Measurements from ENCODE around the gene HLF.
A peak's percentile ranks its signal among the peaks of the same experiment; 100 is the strongest.

HLF gene

GRCh38 chr17:55318715-55319487, 54.1 kb downstream of the HLF start:
- DNase-seq (ENCODE audit: low read depth), result no peak
- no peak for TF ChIP-seq CTCF (conservative IDR thresholded peaks at IDR 0.05; ENCODE audit: low read length)
- H3K4me3 ChIP-seq (ENCODE audit: low read length), result no peak overlapping the region

GRCh38 chr17:55319933-55320593, 55.3 kb downstream of the HLF start:
- H3K4me3 ChIP-seq (ENCODE audit: low read length), result no peak overlapping the region
- no peak for TF ChIP-seq CTCF (conservative IDR thresholded peaks at IDR 0.05; ENCODE audit: low read length)
- DNase-seq (ENCODE audit: low read depth), result no peak

- DNase-seq (ENCODE audit: low read depth), result no peak
- no peak overlapping the region for H3K4me3 ChIP-seq (ENCODE audit: low read length)
- TF ChIP-seq CTCF (conservative IDR thresholded peaks at IDR 0.05; ENCODE audit: low read length), result no peak
Measured at GRCh38 chr17:55320594-55321426, 56.0 kb downstream of the HLF start.

GRCh38 chr17:55321427-55322060, 56.8 kb downstream of the HLF start:
- TF ChIP-seq CTCF (conservative IDR thresholded peaks at IDR 0.05; ENCODE audit: low read length), result no peak
- no peak overlapping the region for H3K4me3 ChIP-seq (ENCODE audit: low read length)
- no peak for DNase-seq (ENCODE audit: low read depth)

GRCh38 chr17:55322453-55322985, 57.8 kb downstream of the HLF start:
- no peak for TF ChIP-seq CTCF (conservative IDR thresholded peaks at IDR 0.05; ENCODE audit: low read length)
- no peak overlapping the region for H3K4me3 ChIP-seq (ENCODE audit: low read length)
- peak; percentile 47 for DNase-seq (ENCODE audit: low read depth)

GRCh38 chr17:55323518-55324295, 58.9 kb downstream of the HLF start:
- no peak overlapping the region for H3K4me3 ChIP-seq (ENCODE audit: low read length)
- no peak for TF ChIP-seq CTCF (conservative IDR thresholded peaks at IDR 0.05; ENCODE audit: low read length)

More at GRCh38 chr17:55323518-55324295, 58.9 kb downstream of the HLF start:
- DNase-seq (ENCODE audit: low read depth), result no peak
